MCF 10A (cell line): ENCODE data around the gene SLC35G2. TPM values are rescaled to one million over a fixed set of nuclear protein-coding genes. Genes with fewer than 3 reads are reported as not detected.

ENCODE experiments used
- BruUV-seq: library from RNA; stranded (reverse); fragments of 400-500 nt; replicated peaks from 2 replicates; lab custom pipeline; 2021; lab: Mats Ljungman, UMichigan
- CTCF ChIA-PET: fragments of 300-600 bp; sonication (Branson Sonifier 250); formaldehyde crosslinking; extraction: SDS; loops from one replicate; lab custom pipeline; 2021; ENCODE audit warnings: antibody characterized with exemption, inconsistent platforms; lab: Yijun Ruan, JAX
- POLR2A ChIA-PET: fragments of 300-600, 350-650 bp; sonication (Branson Sonifier 250); formaldehyde crosslinking; extraction: SDS; loops from one replicate; lab custom pipeline; 2020; ENCODE audit warnings: antibody characterized with exemption, inconsistent platforms; lab: Yijun Ruan, JAX
- DNase-seq: peaks from one replicate; pipeline ENCODE4 v3.0.0-alpha.2; 2018; ENCODE audit not compliant: unreplicated experiment
- H3K27ac Mint-ChIP-seq: one replicate; pipeline ENCODE4 v1.8.0; 2022; ENCODE audit warnings: mild to moderate bottlenecking, low read depth, mixed read lengths; ENCODE audit not compliant: unreplicated experiment
- H3K27me3 Mint-ChIP-seq: one replicate; pipeline ENCODE4 v1.8.0; 2022; ENCODE audit warnings: mixed read lengths; ENCODE audit not compliant: insufficient read depth, unreplicated experiment
- H3K36me3 Mint-ChIP-seq: one replicate; pipeline ENCODE4 v1.8.0; 2022; ENCODE audit warnings: mild to moderate bottlenecking, moderate library complexity, mixed read lengths; ENCODE audit not compliant: insufficient read depth, unreplicated experiment
- H3K4me1 Mint-ChIP-seq: one replicate; pipeline ENCODE4 v1.8.0; 2022; ENCODE audit warnings: mixed read lengths; ENCODE audit not compliant: insufficient read depth, unreplicated experiment
- H3K4me3 Mint-ChIP-seq: one replicate; pipeline ENCODE4 v1.8.0; 2022; ENCODE audit warnings: mild to moderate bottlenecking, moderate library complexity, mixed read lengths; ENCODE audit not compliant: unreplicated experiment
- H3K9me3 Mint-ChIP-seq: one replicate; pipeline ENCODE4 v1.8.0; 2022; ENCODE audit warnings: mixed read lengths; ENCODE audit not compliant: unreplicated experiment
- intact Hi-C: fragments of 100-400 bp; cut with micrococcal nuclease; formaldehyde crosslinking; loops from 2 replicates; pipeline ENCODE4 v1.14.1; 2022
- total RNA-seq: library from RNA; stranded (reverse); gene quantifications from 2 replicates; pipeline ENCODE4 v1.2.3, GENCODE V29; 2022
- TF ChIP-seq, protein P1 (sequence below): fragments of 200-600 bp; IDR thresholded peaks from one replicate; pipeline ENCODE4 v1.8.0; 2022; ENCODE audit warnings: antibody characterized with exemption, mild to moderate bottlenecking; ENCODE audit not compliant: unreplicated experiment

Gene SLC35G2
- total RNA-seq, 1 experiment from 2014 or later = 7.6 TPM

DNA sequence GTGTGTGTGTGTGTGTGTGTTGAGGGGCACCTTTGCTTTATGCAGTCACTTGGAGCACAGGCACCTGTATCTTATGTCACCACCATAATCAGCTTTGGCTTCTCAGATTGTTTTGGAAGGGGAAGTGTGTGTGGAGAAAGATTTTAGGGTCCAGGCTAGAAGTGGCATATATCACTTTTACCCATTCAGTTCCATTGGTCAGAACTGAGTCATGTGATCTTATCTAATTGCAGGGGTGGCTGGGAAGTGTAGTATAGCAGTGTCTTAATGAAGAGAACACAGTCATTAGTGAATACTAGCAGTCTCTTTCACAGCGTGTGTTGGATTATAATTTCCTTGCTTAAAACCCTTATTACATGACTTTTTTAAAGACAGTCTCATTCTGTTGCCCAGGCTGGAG, 63.6 kb downstream of the SLC35G2 start:
- ChIA-PET CTCF (no interaction called here), POLR2A (no interaction called here)
- Mint-ChIP-seq H3K4me1 (peaks cover 18% of the 10 kb centered on the region), H3K27ac (no peak overlapping the region), H3K36me3 (peaks cover 11% of the 10 kb centered on the region), H3K4me3 (no peak overlapping the region), H3K27me3 (no peaks in the 10 kb centered on the region), H3K9me3 (peaks cover 15% of the 10 kb centered on the region)
- intact Hi-C loops = no loop called here
- no TSS peak for BruUV-seq
- TF ChIP-seq, protein P1, sequence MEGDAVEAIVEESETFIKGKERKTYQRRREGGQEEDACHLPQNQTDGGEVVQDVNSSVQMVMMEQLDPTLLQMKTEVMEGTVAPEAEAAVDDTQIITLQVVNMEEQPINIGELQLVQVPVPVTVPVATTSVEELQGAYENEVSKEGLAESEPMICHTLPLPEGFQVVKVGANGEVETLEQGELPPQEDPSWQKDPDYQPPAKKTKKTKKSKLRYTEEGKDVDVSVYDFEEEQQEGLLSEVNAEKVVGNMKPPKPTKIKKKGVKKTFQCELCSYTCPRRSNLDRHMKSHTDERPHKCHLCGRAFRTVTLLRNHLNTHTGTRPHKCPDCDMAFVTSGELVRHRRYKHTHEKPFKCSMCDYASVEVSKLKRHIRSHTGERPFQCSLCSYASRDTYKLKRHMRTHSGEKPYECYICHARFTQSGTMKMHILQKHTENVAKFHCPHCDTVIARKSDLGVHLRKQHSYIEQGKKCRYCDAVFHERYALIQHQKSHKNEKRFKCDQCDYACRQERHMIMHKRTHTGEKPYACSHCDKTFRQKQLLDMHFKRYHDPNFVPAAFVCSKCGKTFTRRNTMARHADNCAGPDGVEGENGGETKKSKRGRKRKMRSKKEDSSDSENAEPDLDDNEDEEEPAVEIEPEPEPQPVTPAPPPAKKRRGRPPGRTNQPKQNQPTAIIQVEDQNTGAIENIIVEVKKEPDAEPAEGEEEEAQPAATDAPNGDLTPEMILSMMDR = no peak
- DNase-seq = no peak

DNA sequence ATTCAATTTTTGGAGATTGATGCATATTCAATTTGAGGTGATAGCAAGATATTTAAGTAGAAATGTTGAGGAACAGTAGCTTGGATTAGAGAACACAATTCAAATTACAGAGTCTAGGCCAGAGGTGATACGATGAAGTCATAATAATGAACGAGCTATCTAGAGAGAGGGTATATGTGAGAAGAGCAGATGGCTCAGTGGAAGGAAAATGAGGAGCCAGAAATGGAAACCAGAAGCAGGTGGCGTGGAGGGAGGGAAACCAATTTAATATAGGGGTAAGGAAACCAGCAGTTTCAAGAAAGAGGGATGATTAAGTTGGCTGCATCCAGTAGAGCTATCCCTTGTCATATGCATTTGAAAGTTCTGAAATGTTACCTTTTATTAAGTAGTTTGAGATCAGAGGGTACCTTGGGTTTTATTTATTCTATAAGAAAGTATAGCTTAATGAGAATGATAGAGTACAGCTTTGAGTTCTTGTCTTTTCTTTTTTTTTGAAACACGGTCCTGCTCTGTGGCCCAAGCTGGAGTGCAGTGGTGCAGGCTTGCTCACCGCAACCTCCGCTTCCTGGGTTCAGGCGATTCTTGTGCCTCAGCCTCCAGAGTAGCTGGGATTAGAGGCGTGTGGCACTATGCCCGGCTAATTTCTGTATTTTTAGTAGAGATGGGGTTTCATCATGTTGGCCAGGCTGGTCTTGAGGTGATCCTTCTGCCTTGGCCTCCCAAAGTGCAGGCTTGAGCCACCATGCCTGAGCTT, 65.2 kb downstream of the SLC35G2 start:
- Mint-ChIP-seq H3K4me3 (no peak overlapping the region), H3K36me3 (peaks cover 20% of the 10 kb centered on the region), H3K9me3 (no peaks in the 10 kb centered on the region), H3K27ac (no peak overlapping the region), H3K27me3 (no peaks in the 10 kb centered on the region), H3K4me1 (peaks cover 24% of the 10 kb centered on the region)
- POLR2A ChIA-PET = interaction anchor here (0.5 to 1.4 kb wide), 7 partner anchors 21 to 641 kb away, joined by 3 read pairs; no protein-coding TSS in a partner anchor
- TF ChIP-seq, protein P1 = no peak
- BruUV-seq = no TSS peak
- no peak for DNase-seq
- intact Hi-C loops = no loop called here
- CTCF ChIA-PET = interaction anchor here (0.6 to 1.1 kb wide), 2 partner anchors 130 to 132 kb away, joined by 3 to 5 read pairs; partner anchors contain the start of gene STAG1

DNA sequence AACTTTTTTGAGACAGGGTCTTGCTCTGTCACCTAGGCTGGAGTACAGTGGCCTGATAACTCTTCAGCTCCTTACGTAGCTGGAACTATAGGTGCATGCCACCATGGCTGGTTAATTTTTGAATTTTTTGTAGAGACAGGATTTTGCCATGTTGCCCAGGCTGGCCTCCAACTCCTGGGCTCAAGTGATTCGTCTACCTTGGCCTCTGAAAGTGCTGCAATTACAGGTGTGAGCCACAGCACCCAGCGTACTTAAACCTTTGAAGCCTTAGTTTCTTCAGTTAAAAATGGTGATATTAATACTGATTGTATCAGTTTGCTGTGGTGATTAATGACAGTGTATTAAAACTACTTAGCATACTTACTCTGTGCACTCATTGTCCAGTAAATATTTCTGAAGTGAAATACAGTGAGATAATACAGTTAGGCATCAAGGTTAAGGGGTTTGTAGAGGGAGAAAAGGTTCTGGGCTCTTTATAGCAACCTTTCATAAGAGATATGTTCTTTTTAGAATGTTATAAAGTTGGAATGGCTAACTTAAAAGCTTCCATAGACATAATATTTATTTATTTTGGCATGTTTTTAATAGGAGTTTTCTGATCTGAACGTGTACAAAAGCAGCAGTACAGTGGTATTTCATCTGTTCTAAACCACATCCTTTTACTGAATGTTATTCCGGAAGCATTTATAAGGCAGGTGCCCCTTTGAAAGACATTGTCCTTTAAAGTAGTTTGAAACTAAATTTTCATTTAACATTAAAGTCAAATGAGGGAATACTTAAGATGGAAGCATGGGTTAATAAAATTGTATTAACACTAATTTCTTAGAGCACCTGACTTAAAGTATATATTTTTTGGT, 66.7 kb downstream of the SLC35G2 start:
- Mint-ChIP-seq H3K36me3 (peaks cover 20% of the 10 kb centered on the region), H3K27me3 (no peaks in the 10 kb centered on the region), H3K27ac (no peak overlapping the region), H3K9me3 (no peaks in the 10 kb centered on the region), H3K4me1 (peaks cover 24% of the 10 kb centered on the region), H3K4me3 (no peak overlapping the region)
- TF ChIP-seq, protein P1 = no peak
- no peak for DNase-seq
- ChIA-PET POLR2A (interaction anchor here (0.7 to 0.9 kb wide), 2 partner anchors 8 to 13 kb away, joined by 3 read pairs; no protein-coding TSS in a partner anchor), CTCF (interaction anchor here (0.6 kb wide), 1 partner anchor 27 kb away, joined by 4 read pairs; no protein-coding TSS in a partner anchor)
- BruUV-seq = no TSS peak
- intact Hi-C loops = no loop called here

DNA sequence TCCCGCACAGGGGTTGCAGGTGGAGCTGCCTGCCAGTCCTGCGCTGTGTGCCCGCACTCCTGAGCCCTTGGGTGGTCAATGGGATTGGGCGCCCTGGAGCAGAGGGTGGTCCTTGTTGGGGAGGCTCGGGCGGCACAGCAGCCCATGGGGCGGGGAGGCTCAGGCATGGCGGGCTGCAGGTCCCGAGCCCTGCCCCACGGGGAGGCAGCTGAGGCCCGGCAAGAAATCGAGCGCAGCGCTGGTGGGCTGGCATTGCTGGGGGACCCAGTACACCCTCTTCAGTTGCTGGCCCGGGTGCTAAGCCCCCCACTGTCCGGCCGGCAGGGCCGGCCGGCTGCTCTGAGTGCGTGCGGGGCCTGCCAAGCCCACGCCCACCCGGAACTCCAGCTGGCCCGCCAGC, 71.0 kb downstream of the SLC35G2 start:
- DNase-seq = no peak
- CTCF ChIA-PET = no interaction called here
- H3K27ac Mint-ChIP-seq = no peak overlapping the region
- BruUV-seq = no TSS peak
- H3K27me3 Mint-ChIP-seq = no peaks in the 10 kb centered on the region
- POLR2A ChIA-PET = interaction anchor here (1.2 kb wide), 1 partner anchor 28 kb away, joined by 4 read pairs; the partner anchor contains the start of gene NCK1
- intact Hi-C loops = no loop called here
- no peak overlapping the region for H3K4me3 Mint-ChIP-seq
- peaks cover 22% of the 10 kb centered on the region for H3K4me1 Mint-ChIP-seq
- H3K9me3 Mint-ChIP-seq = no peaks in the 10 kb centered on the region
- H3K36me3 Mint-ChIP-seq = peaks cover 20% of the 10 kb centered on the region
- TF ChIP-seq, protein P1 = no peak
